Left ventricle myocardium superior (tissue), 1 donor: Measurements from ENCODE around the gene LY9. TPM values are rescaled to one million over a fixed set of nuclear protein-coding genes. Genes with fewer than 3 reads are reported as not detected.
"Not testable (repeated sequence)": the region's sequence is repeated elsewhere in the genome, so short reads cannot be mapped to it uniquely, and the experiment has no call there.

Experiments
- ATAC-seq: fragments of 200-7000 bp; cut with Tn5 transposase; one replicate; pipeline ENCODE4 v1.9.1; 2020; ENCODE audit warnings: mild to moderate bottlenecking, moderate library complexity
- DNase-seq: peaks from one replicate; pipeline ENCODE4 v3.0.0-alpha.2; 2020
- intact Hi-C: fragments of 100-400 bp; cut with micrococcal nuclease; formaldehyde crosslinking; loops from one replicate; pipeline ENCODE4 v1.11.0; 2022
- total RNA-seq: library from RNA; stranded (reverse); fragmentation: NEBNext Ultra II Directional; extraction: Animal tissue kit (Norgen Biotek cat#: 25700); gene quantifications from one replicate; pipeline ENCODE4 v1.2.1, GENCODE V29; 2021
- donor health status: DM: no; HTN: yes; CAD: no; lungs with severe emphysema.

The LY9 gene
- total RNA-seq, 1 donor from 2014 or later, result not detected

DNA sequence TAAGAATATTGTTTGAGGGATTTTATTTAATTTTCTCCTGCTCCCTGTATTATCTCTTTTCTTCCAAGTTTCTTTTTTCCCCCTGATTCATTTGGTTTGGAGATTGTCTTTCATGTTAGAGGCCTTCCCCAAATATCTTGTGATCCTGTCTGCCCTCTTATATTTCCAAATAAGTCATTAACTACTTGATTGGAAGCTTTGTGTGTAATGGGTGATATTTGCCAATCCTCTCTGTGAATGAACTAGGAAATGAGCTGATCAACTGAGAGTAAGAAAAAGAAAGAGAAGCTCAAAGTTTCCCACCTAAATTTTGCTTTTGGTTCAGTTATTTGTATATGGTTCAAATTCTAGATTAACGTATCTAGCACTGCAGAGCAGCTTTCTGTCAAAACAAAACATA lies 23.6 kb upstream of the LY9 start:
- no peak for ATAC-seq
- intact Hi-C loops, result no loop called here
- DNase-seq, result no peak

DNA sequence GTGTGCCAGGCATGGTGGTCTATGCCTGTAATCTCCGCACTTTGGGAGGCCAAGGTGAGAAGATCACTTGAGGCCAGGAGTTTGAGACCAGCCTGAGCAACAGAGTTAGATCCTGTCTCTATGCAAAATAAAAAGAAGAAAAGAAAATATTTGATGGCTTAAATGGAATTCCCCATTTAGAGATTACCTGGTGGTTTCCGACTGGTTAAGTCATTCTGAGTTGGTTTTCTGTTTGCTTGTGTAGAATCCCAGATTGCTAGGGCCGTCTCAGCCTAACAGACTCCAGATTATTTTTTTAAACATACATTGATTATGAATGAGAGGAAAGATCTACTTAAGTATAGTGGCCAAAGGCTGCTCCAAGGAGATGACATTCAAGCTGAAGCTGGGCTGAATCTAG lies 22.9 kb upstream of the LY9 start:
- DNase-seq (no peak), ATAC-seq (no peak)
- intact Hi-C loops, result no loop called here

DNA sequence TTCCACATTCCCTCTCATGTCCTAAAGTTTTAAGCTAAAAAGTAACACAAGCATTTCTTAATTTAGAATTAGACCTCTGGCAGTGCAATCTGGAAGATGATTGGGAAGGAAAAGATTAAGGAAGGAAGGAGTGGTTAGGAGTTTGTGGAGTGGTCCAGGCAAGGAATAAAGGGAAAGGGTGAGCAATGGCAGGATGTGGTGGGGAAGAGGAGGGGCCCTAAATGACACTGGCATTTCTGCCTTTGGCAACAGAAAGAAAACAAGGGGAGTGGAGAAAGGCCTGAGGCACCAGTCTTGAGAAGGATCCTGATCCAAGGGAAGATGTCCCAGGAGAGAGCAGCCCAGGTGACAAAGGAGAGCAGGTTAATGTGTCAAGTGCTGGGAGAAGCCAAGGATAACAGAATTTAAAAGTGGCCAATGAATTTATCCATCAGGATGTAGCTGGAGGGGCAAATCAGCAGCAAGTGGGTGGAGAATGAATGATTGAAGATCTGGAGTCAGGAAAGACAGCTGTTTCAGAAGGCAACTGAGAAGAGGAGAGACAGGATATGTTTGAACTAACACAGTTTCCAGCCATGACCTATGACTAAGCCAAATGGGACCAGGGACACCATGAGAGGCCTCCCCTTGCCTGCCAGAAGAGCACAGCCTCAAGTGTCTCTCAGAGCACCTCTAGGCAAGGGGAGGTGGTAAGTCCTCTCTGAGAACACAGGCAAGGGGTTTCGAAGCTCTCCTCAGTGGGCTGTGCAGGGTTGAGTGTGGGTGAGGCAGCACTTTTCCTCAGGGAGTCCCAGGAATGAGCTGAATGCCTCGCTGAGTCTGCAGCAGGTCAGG lies 20.9 kb upstream of the LY9 start:
- intact Hi-C loops, result no loop called here
- DNase-seq (no peak), ATAC-seq (no peak)

DNA sequence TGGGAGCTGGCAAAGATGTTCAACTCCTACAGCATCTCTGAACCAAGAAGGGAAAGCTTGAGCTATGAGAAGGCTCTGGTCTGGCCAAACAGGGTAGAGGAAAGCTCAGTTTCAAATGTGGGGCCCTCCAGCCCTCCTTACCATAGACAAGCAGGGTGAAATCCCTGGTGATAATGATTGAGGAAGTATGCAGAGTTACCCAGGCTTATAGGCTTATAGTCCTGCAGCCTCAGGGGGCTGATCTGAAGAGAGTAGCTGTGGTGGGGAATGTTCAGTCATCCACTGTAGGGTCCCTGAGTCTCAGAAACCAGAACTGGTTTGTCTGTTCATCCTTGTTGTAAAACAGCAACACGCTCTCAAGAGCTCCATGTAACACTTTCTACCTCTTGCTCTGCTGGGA lies 19.8 kb upstream of the LY9 start:
- ATAC-seq (no peak), DNase-seq (no peak)
- intact Hi-C loops, result no loop called here

DNA sequence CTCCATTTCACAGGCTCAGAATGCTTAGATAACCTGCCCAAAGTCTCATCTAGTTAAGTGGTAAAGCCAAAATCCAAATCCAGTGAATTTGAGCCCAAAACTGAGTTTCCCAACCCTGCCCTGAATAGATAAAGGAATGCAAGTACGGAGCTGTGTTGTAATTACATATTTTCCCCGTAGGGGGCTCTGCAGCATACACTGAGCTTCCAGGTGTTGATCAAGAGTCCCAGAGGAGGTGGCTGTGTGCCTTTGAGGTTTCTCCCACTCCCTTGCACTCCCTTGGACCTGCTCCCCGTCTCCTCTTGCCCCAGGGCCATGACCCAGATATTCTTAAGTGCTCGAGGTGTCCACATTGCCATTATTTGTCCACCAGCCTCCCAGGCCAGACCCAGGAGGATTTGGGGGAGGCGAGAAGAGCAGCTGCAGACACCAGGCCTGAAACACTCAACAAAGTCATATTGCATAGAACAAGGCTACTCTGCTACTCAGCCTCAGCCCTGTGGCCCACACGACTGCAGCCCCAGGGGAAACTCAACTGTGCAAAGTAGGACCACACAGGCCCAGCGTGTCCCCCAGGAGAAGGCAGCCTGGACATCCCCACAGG lies 18.4 kb upstream of the LY9 start:
- intact Hi-C loops, result no loop called here
- no peak for DNase-seq
- no peak for ATAC-seq

DNA sequence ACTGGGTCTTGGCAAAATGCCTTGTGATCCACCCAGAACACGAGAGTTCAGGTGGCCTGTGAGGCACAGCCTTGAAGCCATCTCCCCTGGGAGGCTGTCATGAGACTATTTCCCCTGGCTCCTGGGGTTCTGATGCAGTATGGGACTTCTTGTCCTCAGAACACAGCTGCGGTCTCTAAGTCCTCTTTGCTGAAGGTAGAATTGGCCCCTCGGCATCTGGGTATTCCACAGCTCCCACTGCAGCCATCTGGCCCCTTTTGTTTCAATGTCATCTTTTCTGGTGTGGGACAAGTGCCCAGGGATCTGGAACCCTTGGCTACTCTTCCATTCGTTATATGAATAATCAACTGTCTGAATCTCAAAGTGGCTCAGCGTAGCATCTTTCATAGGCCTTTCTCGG lies 17.0 kb upstream of the LY9 start:
- intact Hi-C loops, result no loop called here
- DNase-seq (no peak), ATAC-seq (no peak)

DNA sequence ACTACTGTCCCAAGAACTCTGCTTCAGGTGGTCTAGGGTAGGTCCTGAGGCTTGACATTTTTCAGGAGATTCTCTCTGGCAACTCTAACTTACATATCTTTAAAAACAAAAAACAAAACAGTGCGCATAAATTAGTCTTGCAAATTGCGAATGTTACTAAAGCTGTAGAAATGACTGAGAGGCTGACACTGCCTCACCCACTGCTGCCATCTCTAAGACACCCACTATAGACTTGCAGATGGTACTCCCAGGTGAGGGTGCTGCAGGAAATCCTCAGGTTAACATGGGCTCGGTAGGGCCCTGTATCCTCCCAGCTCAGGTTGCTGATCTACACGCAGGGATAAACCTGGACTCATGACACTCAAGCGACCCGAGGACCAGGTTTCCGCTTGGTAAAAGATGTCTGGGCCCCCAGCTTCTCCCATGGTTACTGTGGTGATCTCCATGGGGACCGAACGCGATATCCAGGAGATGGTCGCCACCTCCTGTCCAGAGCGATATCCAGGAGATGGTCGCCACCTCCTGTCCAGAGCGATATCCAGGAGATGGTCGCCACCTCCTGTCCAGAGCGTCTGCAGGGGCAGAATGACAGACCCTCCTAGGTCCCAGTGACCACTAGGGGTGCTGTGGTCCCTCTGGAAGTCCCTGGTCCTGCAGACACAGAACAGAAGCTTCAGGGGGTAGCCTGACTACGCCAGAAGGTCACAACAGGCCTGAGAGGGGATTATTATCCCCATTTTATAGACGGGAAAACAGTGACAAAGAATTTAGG lies 16.2 kb upstream of the LY9 start:
- intact Hi-C loops, result no loop called here
- ATAC-seq, result no peak
- DNase-seq, result no peak

DNA sequence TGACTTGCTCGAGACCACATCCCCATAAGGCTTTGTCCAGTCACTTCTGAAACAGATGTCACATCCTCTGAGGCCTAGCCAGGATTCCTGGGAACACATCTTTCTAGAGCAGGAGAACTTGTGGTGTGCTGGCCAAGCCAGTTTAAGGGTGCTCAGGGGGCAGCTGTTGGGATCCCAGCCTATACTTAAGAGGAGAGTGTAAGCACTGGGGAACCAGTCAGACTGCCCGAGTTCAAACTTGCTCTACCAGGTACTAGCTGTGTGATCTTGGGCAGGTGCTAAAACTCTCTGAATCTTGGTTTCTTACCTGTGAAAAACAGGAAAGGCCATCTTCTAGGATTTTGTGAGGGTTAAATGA lies 15.6 kb upstream of the LY9 start:
- intact Hi-C loops, result no loop called here
- ATAC-seq (no peak), DNase-seq (no peak)

DNA sequence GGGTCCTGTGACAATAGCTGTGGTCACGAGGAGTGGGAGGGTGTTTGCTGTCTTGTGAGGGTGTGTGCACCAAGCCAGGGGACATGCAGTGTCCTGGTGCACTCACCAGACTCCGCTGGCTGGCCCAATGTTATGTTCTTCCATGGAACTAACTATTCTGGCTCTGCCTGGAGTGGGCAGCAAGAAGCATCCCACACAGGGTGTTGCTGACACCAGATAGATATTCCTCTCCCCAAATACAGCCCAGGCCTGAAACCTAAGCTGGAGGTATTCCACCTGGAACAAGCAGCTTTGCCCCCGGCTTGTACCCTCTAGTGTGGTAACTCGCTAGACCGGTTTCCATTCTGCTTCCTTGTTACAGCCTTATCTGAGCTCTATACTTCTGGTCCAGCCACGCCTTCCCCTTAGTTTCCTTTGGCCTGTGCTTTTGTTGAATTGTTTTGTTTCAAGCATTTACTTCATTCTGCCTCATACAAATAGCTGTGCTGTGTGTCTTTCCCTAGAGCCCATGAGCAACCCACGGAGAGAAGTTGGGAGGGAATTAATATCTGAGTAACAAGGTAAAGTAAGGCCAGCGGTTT lies 14.7 kb upstream of the LY9 start:
- no peak for DNase-seq
- intact Hi-C loops, result no loop called here
- ATAC-seq, result no peak

DNA sequence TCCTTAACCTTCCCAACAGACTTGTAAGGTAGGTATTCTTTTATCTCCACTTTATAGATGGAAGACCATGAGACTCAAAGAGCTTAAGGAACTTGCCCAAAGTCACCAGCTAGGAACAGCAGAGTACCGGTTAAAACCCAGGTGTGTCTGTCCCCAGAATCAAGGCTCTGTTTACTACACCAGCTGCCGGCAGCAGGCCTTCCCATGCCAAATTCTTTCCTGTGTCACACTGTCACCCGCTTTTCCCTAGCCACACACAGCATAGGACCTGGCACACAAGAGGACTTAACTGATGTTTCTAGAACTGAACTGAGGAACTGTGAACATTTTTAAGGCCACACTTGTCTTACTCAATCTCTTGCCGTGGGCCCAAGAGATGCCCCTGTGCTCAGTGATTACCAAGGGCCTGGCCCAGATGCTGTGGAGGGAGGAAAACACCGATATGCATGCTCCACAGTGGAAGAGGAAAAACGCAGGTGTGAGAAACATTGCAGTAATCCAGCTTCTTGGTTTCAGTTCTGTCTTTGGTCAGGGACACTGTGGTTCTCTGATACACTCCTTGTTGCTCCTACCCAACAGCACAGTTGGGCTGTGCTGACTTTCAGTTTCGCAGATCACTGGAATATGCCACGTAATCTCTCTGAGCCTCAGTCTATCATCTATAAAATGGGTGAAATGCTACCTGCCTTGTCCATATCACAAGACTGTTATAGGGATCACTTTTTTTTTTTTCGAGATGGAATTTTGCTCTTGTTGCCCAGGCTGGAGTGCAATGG lies 13.9 kb upstream of the LY9 start:
- intact Hi-C loops, result no loop called here
- DNase-seq, result no peak
- ATAC-seq, result no peak

DNA sequence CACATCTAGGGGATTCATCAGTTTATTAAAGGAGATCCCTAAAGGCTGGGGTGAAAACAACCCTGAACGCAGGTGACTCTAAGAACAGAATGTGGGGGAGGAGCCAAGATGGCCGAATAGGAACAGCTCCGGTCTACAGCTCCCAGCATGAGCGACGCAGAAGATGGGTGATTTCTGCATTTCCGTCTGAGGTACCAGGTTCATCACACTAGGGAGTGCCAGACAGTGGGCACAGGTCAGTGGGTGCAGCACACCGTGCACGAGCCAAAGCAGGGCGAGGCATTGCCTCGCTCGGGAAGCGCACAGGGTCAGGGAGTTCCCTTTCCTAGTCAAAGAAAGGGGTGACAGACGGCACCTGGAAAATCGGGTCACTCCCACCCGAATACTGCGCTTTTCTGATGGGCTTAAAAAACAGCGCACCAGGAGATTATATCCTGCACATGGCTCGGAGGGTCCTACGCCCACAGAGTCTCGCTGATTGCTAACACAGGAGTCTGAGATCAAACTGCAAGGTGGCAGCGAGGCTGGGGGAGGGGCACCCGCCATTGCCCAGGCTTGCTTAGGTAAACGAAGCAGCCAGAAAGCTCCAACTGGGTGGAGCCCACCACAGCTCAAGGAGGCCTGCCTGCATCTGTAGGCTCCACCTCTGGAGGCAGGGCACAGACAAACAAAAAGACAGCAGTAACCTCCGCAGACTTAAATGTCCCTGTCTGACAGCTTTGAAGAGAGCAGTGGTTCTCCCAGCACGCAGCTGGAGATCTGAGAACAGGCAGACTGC lies 12.8 kb upstream of the LY9 start:
- intact Hi-C loops, ATAC-seq, DNase-seq: not testable (repeated sequence)

DNA sequence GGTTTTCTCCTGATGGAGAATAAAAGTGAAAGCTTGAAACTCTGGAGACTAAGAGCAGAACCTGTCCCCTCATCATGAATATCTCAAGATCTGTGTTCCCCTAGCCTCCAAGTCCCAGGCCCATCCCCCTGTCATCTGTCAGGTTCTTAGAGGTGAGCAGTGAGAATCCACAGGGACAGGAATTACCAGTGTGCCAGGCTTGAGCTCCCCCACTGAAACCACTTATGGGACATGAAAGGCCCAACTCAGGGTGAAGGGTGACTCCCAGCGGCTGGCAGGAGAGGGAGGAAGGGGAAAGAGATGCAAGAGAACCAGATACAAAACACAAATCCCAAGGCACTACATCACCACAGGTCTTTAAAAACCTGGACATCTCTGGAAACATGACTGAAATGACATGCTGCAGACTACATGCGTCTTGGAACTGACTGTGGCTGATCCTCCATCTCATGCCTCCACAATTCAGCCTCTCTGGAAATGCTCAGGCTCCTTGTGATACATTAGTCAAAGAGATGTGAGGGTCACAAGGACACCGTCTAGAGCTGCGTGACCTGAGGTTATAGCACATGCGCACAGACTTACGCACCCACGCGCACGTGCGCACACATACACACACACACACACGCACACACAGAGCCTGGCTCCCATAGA lies 6.8 kb upstream of the LY9 start:
- intact Hi-C loops, result no loop called here
- no peak for ATAC-seq

DNA sequence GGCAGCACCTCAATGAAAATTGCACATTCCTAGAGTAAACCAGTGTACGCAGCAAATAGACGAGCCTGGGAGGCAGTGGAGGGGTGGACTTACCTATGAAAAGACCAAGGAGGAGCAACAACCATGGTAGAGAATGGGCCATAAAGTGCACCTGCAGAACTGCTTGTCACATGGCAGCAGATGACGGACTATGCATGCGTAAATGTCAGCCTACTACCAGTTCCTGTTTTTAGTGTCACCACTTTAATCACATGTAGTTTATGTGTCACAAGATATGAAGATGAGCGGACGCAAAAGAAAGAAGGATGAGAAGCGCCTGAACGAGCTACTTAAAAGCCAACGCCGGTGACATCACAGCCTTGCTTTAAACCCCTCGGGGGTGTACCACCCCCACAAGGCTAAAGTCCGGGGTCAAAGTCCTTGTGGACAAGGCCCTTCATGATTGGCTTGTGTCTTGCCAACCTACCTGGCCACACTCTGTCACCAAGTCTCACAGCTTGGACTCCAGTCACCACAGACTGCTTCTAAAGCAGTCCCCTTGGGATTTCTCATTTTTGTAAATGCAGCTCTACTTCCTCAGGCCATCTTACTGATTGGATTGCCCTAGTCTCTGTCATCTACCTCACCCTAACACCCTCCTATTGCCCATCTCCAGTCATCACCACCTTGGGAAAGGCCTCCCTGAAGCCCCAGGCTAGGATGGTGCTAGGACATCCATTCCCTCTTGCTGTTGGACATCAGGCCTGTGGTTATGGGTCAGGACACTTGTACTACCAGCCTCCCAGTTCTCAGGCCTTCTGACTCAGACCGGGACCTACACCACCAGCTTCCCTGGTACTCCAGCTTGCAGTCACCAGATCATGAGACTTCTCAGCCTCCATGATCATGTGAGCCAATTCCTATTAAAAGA lies 6.0 kb upstream of the LY9 start:
- intact Hi-C loops, result no loop called here
- no peak for ATAC-seq
- no peak for DNase-seq

More for the DNA sequence above, 6.8 kb upstream of the LY9 start:
- DNase-seq, result no peak

DNA sequence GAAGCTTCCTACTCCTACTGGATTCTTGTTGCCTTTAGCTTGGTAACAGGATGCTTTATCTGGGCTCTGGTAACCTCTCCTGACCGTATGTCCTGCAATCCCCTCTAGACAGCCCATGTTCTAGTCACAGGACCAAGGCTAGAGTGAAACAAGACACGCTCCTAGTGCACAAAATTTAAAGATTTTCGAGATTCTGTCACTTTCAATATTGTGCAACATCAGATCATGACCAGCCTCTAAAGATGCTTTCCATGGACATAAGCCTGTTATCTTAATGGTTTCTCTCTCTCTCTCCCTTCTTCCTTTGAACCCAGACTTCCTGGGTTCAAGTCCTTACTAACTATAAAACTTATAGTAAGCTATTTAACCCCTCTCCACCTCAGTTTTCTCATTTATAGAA lies 1.6 kb upstream of the LY9 start:
- intact Hi-C loops, result no loop called here
- ATAC-seq, result no peak
- DNase-seq, result no peak

DNA sequence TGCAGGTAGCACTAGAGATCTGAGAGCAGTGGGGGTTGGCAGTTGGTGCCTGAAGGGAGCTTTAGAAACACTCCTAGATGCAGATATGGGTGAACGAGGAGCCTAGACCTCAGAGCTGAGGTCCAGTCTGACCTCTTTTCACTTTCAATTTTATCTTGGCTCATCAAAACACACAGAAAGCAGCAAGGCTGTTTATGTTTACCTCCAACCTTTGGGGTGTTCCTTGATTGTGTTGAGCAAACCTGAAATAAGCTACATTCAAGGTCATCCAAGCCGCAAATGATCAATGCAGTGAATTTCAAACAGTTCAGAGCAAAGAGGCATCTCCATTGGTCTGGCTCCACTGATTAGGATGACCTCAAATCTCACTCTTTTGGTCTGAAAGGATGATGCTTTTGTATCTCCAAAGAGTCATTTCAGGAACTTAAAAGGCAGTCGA lies 1.3 kb downstream of the LY9 start:
- ATAC-seq, result no peak
- intact Hi-C loops, result no loop called here
- no peak for DNase-seq

DNA sequence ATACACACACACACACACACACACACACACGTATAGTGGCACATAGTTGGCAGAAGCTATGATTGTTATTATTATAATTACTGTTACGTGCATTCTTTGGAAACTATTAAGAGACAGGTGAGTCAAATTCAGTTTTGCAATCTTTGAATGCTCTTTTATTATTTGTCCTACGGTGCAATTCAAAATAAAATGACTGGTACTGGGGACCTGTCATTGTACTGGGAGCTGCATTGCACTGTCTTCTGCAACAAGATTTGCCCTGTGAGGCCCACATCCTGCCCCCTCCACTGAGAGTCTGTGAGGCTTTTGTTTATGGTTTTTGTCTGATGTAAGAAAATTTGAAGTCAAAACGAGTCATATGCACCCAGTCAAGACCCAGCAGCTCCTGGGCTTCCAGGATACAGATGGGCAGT lies 1.9 kb downstream of the LY9 start:
- no peak for DNase-seq
- intact Hi-C loops, result no loop called here
- no peak for ATAC-seq

DNA sequence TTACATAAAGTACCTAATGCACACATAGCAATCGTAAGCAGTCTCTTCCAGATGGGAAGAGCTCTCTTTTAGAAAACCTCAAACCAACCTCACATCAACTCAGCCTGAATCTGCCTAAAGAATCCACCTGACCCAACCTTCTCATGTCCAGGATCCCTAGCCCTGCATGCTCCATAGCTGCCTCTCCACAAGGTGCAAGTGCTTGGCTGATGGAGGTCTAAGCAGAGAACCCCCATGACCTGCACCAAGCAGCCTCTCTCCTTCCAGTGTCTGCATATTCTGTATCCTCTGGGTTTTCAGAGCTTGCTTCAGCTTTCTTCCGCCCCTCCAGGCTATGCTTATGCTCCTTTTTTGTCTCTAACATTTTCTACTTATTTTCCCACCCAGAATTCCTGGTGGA lies 2.5 kb downstream of the LY9 start:
- intact Hi-C loops, result no loop called here
- DNase-seq (no peak), ATAC-seq (no peak)
